Stimulated activated CD4-positive, alpha-beta T cell treated with anti-CD3 and anti-CD28 coated beads, Interleukin-1b, Interleukin-23, amount 100 ng/mL, for 1 hour (primary cell): ENCODE results near the gene RIBC2.
A peak's percentile ranks its signal among the peaks of the same experiment; 100 is the strongest.
"Not testable (repeated sequence)": the region's sequence is repeated elsewhere in the genome, so short reads cannot be mapped to it uniquely, and the experiment has no call there.

Experiments
- DNase-seq, 2 donors: peaks; one replicate each; pipeline ENCODE4 v3.0.0-alpha.2; 2020; ENCODE audit warnings: low read depth in 2 of 2

RIBC2 gene, protein sequence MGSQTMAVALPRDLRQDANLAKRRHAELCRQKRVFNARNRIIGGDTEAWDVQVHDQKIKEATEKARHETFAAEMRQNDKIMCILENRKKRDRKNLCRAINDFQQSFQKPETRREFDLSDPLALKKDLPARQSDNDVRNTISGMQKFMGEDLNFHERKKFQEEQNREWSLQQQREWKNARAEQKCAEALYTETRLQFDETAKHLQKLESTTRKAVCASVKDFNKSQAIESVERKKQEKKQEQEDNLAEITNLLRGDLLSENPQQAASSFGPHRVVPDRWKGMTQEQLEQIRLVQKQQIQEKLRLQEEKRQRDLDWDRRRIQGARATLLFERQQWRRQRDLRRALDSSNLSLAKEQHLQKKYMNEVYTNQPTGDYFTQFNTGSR

DNA sequence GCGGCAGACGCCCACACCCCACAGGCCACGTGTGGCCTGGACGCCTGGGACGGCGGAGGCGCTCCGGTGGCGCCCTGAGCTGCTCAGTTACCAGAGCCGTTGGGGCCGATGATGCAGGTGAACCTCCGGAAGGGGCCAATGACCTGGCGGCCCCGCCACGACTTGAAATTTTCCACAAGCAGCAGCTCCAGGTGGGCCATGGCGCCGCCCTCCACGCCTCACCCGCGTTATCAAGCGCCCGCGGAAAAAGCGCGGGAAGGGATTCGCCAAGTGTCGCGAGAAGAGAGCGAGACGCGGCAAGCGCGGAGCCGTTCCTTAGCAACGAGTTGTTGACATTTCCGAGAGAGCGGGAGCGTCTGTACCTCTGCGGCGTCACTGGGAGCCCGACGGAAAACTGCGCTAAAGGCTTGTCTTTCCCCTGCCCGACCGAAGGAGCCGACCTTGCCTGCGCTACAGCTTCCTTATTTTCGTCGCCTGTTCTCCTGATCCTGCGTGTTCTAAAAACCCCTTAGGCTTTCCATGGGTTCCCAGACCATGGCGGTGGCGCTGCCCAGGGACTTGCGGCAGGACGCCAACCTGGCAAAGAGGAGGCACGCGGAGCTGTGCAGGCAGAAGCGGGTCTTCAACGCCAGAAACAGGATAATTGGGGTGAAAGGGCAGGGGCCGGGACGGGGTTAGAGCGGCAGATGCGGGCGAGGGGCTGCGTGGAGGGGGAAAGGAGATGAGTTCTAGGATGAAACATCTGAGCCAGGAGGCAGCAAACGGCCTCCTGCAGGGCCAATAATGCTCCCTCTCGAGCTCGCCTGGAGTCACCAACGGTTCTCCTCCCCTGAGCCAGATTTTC is at the start of gene RIBC2, which contains the start of gene SMC1B:
Gene RIBC2, plus strand, starts transcription at position 326 of the 844 bp plus-strand sequence. Its CDS starts 194 bp downstream, at position 520.
Gene SMC1B, minus strand, starts transcription at position 232 of the 844 bp plus-strand sequence. Its CDS starts 32 bp downstream, at position 200.
- peak; percentile 50 to 56 for DNase-seq

DNA sequence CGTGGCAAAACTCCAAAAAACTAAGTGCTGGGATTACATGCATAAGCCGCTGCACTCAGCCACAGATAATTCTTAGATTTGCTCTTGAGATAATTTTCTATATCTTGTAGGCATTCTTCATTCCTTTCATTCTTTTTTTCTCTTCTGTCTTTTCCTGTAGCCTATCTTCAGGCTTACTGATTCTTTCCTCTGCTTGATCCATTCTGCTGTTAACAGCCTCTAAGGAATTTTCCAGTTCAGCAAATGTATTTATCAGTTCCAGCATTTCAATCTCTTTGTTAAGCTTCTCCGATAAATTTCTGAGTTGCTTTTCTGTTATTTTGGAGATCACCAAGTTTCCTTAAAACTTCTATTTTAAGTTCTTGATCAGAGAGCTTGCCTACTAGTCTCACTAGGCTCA is 46.8 kb upstream of the RIBC2 start:
- DNase-seq = no peak

DNA sequence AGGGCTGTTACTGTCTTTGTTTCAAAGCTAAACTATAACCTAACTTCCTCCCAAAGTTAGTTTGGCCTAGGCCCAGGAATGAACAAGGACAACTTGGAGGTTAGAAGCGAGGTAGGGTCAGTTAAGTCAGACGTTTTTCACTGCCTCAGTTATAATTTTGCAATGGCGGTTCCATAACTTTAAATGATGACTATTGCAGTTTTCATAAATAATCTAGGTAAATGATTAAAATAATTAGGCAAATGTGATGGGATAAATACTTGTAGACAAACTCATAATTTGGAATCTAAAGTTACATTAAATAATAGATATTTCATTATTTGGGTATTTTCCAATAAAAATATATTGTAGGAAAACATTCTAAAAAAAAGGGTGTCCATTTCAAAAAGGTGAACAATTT is 39.9 kb upstream of the RIBC2 start:
- DNase-seq = not testable (repeated sequence)

DNA sequence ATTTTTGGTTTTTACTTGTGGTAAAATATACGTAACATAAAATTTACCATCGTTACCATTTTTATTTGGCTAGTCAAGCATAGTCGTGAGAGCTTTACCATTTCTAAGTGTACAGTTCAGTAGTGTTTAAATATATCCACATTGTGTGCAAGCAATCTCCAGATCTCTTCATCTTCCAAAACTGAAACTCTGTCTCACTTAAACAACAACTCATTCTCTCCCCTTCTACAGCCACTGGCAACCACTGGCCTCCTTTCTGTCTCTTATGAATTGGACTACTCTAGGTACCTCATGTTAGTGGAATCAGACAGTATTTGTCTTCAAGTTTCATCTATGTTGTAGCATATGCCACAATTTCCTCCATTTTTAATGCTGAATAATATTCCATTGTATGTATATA is 37.5 kb upstream of the RIBC2 start:
- DNase-seq = no peak

DNA sequence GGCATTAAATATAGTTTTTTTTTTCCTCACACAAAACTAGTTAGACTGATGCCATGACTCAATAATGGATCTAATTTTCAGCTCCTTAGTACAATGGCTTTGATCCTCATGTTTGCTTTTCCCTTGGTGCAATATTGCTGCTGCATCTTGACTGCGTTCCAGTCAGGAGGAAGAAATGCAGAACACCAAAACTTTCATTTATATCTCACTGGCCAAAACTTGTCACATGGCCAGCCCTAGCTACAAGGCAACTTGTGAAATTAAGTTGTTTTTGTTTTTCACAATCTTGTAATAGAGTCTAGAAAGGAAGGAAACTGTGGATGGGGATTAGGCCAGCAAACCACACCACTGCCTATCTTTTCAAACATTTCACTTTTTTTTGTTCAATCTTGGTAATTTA is 36.8 kb upstream of the RIBC2 start:
- DNase-seq = no peak

DNA sequence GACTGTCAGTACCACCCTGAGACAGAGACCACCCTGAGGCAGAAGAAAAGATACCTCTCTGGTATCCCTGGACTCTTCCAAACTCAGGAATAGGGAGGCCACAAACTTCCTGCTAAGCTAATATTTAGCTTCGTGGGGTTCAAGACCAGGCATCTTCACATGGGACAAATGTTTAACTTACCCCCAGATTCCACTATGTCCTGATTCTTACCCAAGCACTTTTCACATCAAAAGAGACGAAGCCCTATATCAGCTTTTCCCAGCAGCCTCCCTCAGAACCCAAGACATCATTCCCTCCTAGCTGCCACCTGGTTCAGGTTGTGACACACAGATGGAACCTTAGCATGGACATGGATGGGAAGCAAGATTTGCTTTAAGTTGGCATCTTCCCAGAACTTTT is 32.1 kb upstream of the RIBC2 start:
- no peak for DNase-seq

DNA sequence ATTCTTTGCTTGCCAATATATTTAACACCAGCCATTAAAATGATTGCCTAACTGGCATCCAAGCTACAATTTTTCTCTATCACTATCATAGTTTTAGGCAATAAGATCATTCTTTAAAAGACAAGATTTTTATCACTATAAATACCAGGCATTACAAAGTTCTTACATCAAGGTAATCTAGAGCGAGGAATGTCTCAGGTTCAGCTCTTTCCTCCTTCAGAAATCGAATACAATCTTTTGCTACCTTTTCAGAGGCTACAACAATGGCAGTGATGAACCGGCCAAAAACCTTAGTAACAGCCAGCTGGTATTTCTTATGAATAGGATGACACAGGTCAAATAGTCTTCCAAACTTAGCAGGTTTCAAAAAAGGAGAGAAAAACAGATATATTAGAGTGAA is 23.9 kb upstream of the RIBC2 start:
- no peak for DNase-seq

DNA sequence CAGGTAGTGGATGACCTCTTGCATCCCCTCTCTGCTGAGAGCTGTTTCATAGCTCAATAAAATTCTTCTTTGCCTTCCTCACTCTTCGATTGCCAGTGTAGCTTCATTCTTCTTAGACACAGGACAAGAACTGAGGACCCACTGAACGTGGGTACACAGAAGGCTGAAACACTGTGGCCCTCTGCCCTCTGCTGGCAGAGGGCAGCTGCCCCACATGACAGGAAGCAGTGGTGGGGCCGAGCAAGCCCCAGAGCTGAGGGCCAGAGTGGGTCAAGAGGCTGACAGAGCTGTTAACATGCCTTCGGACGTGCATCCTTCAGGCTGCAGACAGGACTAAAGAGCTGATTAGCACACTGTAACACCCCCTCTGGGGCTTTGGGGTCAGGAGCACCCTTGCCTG is 15.7 kb upstream of the RIBC2 start:
- no peak for DNase-seq

DNA sequence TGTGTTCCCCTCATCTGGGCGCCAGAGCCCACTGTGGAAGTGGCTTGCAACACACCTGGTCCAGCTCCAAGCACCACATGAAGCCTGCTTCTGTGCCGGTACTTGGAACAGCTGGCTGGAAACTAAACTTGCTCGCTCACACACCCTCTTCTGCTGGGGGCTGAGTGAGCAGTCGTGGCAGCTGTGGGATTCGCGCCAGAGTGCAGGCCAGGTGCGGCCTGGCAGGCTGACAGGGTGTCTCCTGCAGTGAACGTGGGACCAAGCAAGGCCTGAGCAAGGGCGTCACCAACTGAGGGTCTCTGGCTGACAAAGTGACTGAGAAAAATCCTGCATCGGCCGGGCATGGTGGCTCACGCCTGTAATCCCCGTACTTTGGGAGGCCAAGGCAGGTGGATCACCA is 15.3 kb upstream of the RIBC2 start:
- DNase-seq = no peak

DNA sequence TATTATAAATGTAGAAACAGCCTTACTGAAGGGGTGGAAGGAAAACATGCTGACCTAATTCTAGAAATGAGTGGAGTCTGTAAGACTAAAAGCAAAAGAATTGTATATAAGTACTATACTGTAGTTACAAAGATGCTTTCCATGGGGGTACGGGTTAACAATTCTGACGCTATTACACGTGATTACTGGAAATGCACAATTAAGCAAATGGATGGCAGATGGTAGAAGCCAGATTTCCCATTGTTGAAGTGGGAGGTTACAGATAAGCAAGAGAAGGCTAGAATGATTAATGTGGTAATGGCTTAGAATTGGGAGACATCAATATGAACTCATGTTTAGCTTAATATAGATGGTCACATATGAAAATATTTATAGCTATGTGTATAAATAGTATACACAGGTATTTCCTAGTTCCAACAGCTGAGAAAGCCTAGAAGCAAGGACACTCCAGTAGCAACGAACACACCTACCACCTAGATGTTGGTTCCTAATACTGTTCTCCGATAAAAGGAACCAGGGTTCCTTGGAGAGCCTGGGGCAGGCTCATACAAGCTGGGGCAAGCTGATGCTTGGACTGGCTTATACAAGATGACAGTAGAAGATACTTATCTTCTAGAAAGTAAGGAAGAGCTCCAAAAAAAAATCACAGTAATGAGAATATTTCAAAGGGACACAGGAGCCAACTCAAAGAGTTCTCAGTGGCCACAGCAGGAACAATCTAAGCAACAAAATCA is 13.6 kb upstream of the RIBC2 start:
- DNase-seq = no peak

DNA sequence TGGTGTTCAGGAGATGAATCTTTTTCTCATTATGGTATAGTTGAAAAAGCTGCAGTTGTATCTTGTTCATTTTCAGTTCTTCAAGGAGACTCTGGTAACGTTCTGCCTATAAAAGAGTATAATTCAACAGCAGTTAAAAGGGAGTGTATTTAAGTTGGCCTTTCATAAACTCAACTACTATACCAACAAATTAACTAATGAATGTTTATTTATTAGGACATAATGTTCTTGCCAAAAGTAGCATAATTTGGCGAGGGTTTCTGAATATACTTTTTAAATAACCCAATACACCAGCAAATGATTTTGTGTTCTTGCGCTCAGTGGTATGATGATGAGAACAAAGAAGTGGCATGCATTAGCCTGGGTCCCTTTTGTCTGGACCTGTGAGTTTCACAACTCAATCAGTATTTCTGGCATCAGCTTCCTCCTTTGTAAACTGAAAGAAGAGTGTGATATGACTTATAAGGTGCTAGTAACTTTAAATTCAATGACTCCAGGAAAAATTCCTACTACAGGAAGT is 11.0 kb upstream of the RIBC2 start:
- DNase-seq = no peak

DNA sequence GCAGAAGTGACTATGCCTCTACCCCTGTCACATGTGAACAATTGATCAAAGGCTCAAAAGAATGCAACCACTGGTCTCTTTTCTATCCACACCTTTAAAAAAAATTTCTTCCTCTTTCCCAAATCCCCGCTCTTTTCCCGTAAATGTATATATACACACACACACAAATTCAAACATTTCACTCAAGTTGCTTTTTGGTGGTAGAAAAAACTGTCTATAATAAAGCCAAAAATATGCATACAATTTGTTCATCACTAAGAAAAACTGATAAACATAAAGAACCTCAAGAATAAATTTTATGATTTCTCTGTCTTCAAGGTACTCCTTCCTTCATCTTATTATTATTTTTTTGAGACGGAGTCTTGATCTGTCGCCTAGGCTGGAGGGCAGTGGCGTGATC is 5.7 kb upstream of the RIBC2 start:
- no peak for DNase-seq

DNA sequence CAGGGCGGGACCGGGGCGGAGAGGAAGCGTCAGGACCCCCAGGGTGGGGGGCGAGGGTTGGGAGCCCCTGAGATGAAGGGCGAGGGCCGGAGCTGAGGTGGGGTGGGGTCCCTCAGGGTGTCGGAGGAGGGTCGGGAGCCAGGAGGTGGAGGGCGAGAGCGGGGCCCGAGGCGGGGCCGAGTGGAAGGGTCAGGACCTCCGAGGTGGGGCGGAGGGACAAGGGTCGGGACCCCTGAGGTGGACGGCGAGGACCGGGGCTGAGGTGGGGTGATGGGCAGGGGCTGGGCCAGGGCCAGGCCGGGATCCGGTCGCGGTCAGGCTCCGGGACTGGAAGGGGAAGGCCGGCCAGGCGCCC is 503 bp upstream of the RIBC2 start:
- no peak for DNase-seq

DNA sequence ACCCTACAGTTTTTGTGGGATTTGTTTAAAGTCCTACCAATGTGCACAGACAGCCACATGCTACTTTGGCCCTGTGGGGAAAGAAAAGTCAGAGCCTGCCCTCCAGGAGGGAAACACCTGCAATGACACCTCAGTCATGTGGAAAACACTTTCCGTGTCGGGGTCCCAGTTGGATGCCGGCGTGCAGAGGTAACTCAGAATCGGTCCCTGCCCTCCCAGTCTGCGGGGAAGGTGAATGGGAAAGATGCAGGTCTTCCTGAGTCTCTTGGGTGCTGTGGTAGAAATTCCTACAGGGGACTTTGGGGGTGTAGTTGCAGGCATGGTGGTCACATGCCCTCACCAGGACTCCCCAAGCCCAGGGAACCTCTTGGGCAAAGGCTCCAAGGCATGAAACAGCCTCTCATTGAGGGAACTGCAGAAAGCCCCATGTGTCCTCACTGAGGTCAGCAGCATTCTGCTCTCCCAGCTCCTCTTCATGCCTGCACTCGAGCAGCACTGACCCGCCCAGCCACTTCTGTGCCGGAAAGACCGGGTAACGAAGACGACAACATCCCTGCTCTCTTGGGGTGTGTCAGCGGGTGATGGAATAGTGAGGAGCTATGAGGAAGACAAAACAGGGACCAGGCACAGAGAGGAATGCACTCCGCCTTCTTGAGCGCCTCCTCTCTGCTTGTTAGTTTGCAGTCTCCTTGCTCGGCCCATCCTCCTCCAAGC is 4.7 kb downstream of the RIBC2 start:
- DNase-seq = no peak

DNA sequence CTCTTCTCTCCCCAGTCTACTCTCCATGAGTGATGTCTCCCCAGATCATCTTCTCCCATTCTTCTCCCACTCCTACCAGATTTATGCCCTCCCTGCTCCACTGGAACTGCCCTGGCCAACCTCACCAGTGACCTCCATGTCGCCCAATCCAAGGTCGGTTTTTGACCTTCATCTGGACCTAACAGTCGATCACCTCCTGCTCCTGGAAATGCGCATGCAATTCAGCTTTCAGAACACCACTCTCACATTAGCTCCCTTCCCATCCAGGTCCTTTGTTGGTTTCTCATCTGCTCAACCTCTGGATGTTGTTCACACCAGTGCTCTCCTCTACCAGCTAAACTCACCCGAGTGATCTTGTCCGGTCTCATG is 5.3 kb downstream of the RIBC2 start:
- no peak for DNase-seq

DNA sequence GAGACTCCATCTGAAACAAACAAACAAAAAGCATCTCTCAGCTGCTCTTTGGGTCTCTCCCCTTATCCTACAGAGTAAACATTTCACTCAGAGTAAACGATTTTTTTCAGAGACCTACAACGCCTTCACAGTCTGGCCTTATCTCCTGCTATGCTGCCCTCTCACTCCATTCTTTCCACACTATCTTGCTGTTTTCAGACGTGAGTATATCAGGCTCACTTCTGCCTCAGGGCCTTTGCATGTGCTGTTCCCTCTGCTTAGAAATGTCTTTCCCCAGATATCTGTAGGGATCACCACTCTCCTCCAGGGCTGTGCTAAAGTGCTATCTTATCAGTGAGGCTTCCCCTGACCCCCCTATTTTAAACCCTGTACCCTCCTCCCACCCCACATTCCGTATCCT is 6.5 kb downstream of the RIBC2 start:
- no peak for DNase-seq

DNA sequence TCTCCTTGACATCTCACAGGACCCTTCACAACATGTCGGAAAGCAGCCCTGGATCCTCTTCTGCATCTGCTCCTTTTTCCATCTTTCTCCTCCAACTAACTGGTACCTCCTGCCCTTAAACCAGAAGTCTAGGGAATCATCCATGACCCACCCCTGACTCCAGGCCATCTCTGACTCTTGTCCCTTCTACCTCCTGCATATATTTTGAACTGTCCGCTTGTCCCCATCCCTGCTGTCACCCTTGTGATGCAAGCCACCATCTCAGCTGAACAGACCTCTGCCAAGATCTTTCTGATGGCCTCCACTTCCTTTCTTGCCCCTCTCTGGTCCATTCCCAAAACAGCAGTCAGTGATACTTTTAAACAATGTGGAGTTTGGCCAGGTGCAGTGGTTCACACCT is 7.0 kb downstream of the RIBC2 start:
- DNase-seq = no peak

DNA sequence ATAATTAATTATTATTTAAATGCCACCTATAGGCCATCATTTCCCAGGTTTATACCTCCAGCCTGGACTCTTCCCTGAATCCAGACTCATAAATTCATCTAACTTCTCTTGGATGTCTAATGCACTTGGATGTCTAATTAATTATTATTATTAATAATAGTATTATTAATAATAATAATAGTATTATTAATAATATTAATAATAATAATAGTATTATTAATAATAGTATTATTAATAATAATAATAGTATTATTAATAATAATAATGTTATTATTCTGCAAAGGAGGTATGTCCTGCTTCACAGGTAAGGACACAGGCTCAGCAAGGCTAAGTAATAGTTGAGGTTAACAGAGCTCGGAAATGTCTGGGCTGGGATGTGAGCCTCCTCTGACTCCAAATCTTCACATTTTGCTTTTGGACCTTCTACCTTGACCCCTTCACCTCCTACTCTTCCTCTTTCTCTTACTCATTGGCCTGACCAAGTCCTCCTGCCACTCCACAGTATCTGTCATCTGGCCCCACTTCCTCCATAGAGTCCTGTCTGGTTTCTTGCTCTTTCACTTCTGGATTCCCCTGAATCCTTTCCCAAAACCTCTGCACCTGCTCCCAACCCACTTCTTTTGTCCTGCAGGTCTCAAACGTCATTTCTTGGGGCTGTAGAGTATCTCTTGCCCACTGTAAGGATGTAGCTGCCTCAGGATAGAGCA is 8.0 kb downstream of the RIBC2 start:
- no peak for DNase-seq

DNA sequence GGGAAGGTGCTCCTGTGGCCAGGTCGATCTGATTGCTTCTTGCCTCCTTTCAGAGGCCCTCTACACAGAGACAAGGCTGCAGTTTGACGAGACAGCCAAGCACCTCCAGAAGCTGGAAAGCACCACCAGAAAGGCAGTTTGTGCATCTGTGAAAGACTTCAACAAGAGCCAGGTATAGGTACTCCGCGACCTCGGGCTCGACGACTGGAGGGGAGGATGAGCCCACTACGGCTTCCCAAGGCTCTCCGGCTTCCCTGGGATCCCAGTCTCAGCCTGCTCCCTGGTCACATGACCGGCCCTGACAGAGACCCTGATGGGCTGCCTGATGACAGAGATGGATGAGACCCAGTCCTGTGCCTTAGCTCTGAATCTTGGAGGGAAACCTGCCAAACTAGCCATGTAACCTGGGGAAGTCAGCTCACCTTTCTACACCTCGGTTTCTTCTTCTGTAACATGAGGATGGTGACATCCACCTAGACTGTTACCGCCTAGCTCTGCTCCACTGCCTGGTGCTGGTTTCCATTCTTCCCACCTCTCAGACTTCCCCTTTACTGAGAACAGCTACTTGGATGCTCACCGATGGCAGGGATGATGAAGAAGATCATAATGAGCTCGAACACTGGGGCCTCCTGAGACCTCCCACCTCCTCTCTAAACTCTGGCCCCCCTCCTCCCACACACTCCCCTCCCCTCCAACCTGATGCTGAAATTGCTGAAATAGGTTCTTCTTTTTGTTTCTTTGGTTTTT is 8.9 kb downstream of the RIBC2 start:
- no peak for DNase-seq

DNA sequence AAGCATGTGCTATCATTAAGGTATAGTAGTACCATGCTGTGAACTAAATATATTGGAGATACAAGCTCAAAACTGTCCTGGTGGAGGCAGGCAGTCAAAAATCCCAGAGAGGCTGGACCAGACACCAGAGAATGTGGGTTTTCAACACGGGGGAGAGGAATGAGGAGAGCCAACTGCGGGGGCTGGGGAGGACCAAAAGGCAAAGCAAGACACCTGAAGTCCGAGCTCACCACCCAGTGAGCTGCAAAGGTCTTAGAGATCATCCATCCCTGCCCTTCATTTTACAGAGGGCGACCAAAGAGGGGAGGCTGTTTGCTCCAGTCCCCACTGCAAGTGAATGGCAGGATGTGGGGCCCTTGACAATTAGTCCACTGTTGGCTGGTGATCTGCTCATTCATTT is 10.0 kb downstream of the RIBC2 start:
- DNase-seq = no peak
